HG02678 (cell line): ENCODE measurements around the gene TFAP2A.

ENCODE experiments used
- ATAC-seq: cut with Tn5 transposase; IDR thresholded peaks from one replicate; pipeline ENCODE4 v1.9.1; 2021; ENCODE audit warnings: mild to moderate bottlenecking, moderate library complexity; ENCODE audit not compliant: unreplicated experiment

TFAP2A gene

GRCh38 chr6:10347561-10348327 lies 67.1 kb downstream of the TFAP2A start:
- ATAC-seq = no peak
